Dedifferentiated amniotic fluid mesenchymal stem cell (primary cell): ENCODE results near the gene CYP2C9.

Experiments
- DNase-seq: peaks from one replicate; pipeline ENCODE4 v3.0.0-alpha.2; 2016; ENCODE audit errors: extremely low spot score

CYP2C9 gene

GRCh38 chr10:95039281-95039680 is 100.8 kb downstream of the CYP2C9 start:
- DNase-seq = no peak
